Measurements from ENCODE around the gene ZNF507. TPM values are rescaled to one million over a fixed set of nuclear protein-coding genes. Genes with fewer than 3 reads are reported as not detected.

The ZNF507 gene
- polyA plus RNA-seq, 3 donors = 0.08 to 0.39 (median 0.10) TPM

DNA sequence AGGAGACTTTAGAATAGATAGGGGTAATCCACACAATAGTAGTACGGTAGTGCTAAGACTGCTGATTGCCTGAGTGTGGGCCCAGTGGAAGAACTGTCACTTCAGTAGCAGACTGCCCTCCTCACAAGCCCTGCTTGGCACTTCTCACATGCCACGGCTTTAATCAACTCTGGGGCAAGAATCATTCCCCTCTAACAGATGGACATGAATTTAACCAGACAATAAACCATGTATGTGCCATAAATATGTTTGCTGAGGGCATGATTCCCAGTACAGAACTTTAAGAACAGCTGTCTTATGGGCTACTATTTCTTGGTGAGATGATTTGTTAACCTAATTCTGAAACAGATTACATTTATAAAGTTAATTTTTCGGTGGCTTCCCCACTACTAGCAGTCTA lies 82.1 kb downstream of the ZNF507 start:
- Mint-ChIP-seq H3K4me1 (peaks cover 4% of the 10 kb centered on the region), H3K36me3 (peaks cover 22 to 37% of the 10 kb centered on the region in 2 donors), H3K9me3 (no peaks in the 10 kb centered on the region), H3K4me3 (no peak overlapping the region), H3K27ac (no peak overlapping the region), H3K27me3 (ENCODE audit: low read depth in 3 of 3) (peaks cover 1 to 4% (median 3%) of the 10 kb centered on the region in 3 donors)
- H3K4me2 ChIP-seq (replicated peaks; ENCODE audit: extremely low read depth, low read length, poor library complexity, severe bottlenecking) = no peak overlapping the region
- intact Hi-C loops (cut with micrococcal nuclease) = no loop called here
- no peaks in the 10 kb centered on the region for H4K20me1 ChIP-seq (ENCODE audit: insufficient read depth, low read length)
- TF ChIP-seq, protein P1, sequence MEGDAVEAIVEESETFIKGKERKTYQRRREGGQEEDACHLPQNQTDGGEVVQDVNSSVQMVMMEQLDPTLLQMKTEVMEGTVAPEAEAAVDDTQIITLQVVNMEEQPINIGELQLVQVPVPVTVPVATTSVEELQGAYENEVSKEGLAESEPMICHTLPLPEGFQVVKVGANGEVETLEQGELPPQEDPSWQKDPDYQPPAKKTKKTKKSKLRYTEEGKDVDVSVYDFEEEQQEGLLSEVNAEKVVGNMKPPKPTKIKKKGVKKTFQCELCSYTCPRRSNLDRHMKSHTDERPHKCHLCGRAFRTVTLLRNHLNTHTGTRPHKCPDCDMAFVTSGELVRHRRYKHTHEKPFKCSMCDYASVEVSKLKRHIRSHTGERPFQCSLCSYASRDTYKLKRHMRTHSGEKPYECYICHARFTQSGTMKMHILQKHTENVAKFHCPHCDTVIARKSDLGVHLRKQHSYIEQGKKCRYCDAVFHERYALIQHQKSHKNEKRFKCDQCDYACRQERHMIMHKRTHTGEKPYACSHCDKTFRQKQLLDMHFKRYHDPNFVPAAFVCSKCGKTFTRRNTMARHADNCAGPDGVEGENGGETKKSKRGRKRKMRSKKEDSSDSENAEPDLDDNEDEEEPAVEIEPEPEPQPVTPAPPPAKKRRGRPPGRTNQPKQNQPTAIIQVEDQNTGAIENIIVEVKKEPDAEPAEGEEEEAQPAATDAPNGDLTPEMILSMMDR (IDR thresholded peaks at IDR 0.05) = no peak
- H3K27ac ChIP-seq (ENCODE audit: low read depth in 1 of 2, low read length in 2 of 2) = no peak overlapping the region
- no peaks in the 10 kb centered on the region for H3K79me2 ChIP-seq (ENCODE audit: insufficient read depth, low read length)
- H3K27me3 ChIP-seq (ENCODE audit: control insufficient read depth in 2 of 2, insufficient read depth in 2 of 2, low read length in 2 of 2) = no peaks in the 10 kb centered on the region
- no CpG with 5 or more reads among the region's 3 CpGs for WGBS (ENCODE audit: insufficient coverage)
- no peak overlapping the region for H3K9ac ChIP-seq (ENCODE audit: insufficient read depth, low read length, poor library complexity, severe bottlenecking)
- H3K9me3 ChIP-seq (replicated peaks in 1 of 2; ENCODE audit: control insufficient read depth in 1 of 2, insufficient read depth in 1 of 2, low read length in 2 of 2) = no peaks in the 10 kb centered on the region
- peaks cover 6 to 8% of the 10 kb centered on the region in 2 donors for H3K4me1 ChIP-seq (ENCODE audit: control insufficient read depth in 1 of 2, insufficient read depth in 2 of 2, low read length in 2 of 2)
- no peak overlapping the region for H3K4me3 ChIP-seq (replicated peaks in 1 of 3; ENCODE audit: low read depth in 2 of 3, low read length in 3 of 3)
- H2AFZ ChIP-seq (ENCODE audit: insufficient read depth, low read depth, low read length, poor library complexity, severe bottlenecking) = no peak overlapping the region
- no peak for DNase-seq
- H3K36me3 ChIP-seq (replicated peaks in 1 of 2; ENCODE audit: control insufficient read depth in 1 of 2, insufficient read depth in 2 of 2, low read length in 2 of 2) = no peaks in the 10 kb centered on the region

DNA sequence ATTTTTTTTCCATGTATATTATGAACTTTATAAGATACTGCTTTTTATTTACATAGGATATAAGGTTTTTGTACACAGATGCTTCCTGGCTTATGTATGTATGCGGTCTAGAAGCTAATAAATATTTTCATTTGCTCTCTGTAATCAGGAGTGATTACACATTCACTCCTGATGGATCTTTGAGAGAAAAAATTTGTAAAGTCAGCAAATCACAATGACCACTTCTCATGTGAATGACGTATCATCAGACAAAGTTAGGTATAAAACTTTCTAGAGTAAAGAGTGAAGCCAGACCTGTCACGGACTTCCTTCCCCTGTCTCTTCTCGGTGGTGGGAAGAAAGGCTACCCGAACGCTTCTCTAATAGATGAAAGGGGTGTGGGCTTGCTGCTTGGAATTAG lies 91.3 kb downstream of the ZNF507 start:
- Histone ChIP-seq H4K20me1 (ENCODE audit: insufficient read depth, low read length) (no peaks in the 10 kb centered on the region), H2AFZ (ENCODE audit: insufficient read depth, low read depth, low read length, poor library complexity, severe bottlenecking) (no peak overlapping the region), H3K27me3 (ENCODE audit: control insufficient read depth in 2 of 2, insufficient read depth in 2 of 2, low read length in 2 of 2) (no peaks in the 10 kb centered on the region), H3K4me3 (replicated peaks in 1 of 3; ENCODE audit: low read depth in 2 of 3, low read length in 3 of 3) (no peak overlapping the region), H3K9ac (ENCODE audit: insufficient read depth, low read length, poor library complexity, severe bottlenecking) (no peak overlapping the region), H3K4me1 (ENCODE audit: control insufficient read depth in 1 of 2, insufficient read depth in 2 of 2, low read length in 2 of 2) (no peaks in the 10 kb centered on the region), H3K36me3 (replicated peaks in 1 of 2; ENCODE audit: control insufficient read depth in 1 of 2, insufficient read depth in 2 of 2, low read length in 2 of 2) (peaks cover 16 to 40% of the 10 kb centered on the region in 2 donors), H3K27ac (ENCODE audit: low read depth in 1 of 2, low read length in 2 of 2) (no peak overlapping the region), H3K4me2 (replicated peaks; ENCODE audit: extremely low read depth, low read length, poor library complexity, severe bottlenecking) (no peak overlapping the region), H3K79me2 (ENCODE audit: insufficient read depth, low read length) (no peaks in the 10 kb centered on the region), H3K9me3 (replicated peaks in 1 of 2; ENCODE audit: control insufficient read depth in 1 of 2, insufficient read depth in 1 of 2, low read length in 2 of 2) (no peaks in the 10 kb centered on the region)
- TF ChIP-seq, protein P1 (IDR thresholded peaks at IDR 0.05) = no peak
- H3K4me3 Mint-ChIP-seq = no peak overlapping the region
- DNase-seq = no peak
- peaks cover 0 to 2% (median 0%) of the 10 kb centered on the region in 3 donors for H3K27me3 Mint-ChIP-seq (ENCODE audit: low read depth in 3 of 3)
- intact Hi-C loops (cut with micrococcal nuclease) = no loop called here
- H3K4me1 Mint-ChIP-seq = no peaks in the 10 kb centered on the region
- WGBS (ENCODE audit: insufficient coverage) = no CpG with 5 or more reads among the region's 6 CpGs
- H3K36me3 Mint-ChIP-seq = peaks cover 51 to 52% of the 10 kb centered on the region in 2 donors
- no peak overlapping the region for H3K27ac Mint-ChIP-seq
- H3K9me3 Mint-ChIP-seq = no peaks in the 10 kb centered on the region
